ENCODE results near the gene PJA1.

- TF ChIP-seq RAD21 (IDR thresholded peaks at IDR 0.05; ENCODE audit: low read length): no peak
- TF ChIP-seq CTCF (IDR thresholded peaks at IDR 0.05): no peak
- TF ChIP-seq MXI1 (IDR thresholded peaks at IDR 0.05; ENCODE audit: low read depth, low read length): no peak
- TF ChIP-seq REST (IDR thresholded peaks at IDR 0.05; ENCODE audit: low read depth, low read length): no peak
Measured at GRCh38 chrX:69143530-69143929, 21.7 kb downstream of the PJA1 start.
